ENCODE results near the gene KIAA0825.

Gene KIAA0825

DNA sequence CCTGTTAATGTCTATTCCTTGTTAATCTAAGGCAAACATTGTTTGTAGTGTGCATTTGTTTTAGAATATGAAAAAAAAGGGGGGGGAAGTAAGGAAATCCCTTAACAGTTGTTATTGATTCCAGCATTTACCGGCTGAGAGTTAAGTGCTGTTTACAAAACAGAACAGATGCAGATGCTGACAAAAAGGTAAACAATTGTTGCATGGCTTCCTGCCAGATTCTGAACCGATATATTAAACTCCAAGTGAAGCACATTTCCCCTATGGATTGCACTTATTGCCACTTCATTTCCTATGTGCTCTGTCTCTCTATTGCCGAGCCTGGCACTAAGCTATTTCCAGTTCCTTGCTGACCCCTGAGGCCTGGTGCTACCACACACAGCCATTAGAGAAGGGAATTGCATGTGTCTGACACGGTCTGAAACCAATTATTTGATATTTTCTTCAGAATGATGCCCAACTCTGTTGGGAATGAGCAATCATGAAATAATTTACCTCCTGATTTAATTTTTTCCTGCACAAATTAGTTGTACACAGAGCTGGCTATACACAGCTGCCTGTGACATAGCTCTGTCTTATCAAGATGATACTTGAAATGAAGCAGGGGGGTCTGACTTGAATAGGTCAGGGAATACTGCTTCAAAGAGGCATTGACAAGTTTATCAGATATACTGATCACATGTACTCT lies 109.8 kb downstream of the KIAA0825 start:
- DNase-seq (ENCODE audit: low spot score), result no peak

DNA sequence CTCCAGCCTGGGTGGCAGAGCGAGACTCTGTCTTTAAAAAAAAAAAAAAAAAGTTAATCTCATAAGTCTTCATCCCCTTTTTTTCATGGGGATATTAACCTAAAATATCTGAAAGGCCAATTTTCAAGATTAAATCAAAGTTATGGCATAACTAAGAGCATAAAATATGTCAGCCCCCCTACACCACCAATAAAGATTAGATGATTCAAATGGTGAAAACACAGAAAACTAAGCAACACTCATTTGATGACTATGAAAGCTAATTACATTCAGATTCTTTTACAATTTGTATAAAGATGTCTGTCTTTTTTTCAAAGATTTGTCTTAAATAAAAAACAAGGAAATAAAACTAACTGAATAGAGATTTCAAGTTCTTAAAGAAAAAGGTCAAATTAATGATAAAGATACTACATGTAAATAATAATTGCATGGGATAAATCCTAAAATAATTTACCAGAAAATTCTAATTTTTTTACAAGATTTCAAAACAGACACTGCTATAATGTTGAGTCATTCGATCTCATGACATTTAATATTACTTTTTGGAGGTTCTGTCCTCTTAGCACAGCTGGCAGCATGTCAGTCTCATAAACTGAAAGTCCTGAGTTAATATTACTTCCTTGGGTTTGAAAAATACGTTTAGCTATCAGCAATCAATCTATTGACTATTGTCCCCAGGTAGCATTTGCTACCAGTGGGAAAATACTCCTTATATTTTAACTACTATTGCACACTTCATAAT lies 112.9 kb downstream of the KIAA0825 start:
- no peak for DNase-seq (ENCODE audit: low spot score)

DNA sequence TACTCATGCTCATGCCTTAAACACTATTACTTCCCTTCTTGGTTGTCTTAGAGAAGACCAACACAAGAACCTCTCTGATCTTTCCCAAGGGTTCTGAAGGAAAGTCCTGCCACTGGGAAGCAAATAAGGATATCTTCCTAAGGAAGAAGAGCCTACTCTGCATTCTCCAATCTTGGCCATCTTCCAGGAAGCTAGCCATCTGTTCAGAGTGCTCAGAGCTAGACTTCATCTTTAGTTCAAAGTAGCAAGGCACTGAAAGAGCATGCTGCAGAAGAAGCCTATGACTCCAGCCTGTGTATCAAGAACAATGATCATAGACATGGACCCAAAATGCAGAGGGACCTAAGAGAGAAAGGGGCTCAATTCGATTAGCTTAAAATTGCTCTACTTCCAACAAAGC lies 114.7 kb downstream of the KIAA0825 start:
- DNase-seq (ENCODE audit: low spot score), result no peak

DNA sequence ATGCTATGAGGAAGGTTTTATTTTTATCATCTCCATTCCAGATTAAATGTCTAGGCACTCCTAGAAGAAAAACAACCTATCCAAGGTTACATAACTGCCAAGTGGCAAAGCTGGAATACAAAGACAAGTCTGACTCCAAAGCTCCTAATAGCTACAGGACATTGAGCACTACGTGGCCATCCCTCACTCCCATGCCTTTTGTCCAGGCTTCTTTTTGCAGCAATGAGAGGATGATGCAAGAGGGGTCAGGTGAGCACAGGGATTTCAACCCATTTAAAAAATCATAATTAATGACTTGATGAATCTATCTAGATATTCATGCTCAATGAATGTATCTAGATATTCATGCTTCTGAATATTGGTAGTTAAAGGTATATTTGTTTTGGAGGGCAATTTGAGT lies 117.0 kb downstream of the KIAA0825 start:
- DNase-seq (ENCODE audit: low spot score), result no peak

DNA sequence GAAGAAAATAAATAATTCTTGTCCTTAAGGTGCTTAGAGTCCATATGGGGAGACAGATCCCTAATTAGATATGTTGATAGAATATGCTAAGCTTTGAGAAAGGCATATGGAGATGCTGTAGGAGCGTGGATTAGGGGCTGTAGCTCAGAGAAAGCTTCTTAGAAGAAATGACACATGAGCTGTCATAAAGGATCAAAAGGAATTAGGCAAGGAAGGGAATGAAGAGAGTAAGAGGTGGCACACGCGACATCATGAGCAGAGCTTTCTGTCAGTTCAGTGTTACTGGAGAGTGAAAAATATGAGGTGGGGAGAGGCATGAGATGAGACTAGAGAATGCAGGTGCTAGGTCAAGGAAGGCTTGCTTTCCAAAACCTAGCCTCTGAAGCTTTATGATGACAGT lies 118.6 kb downstream of the KIAA0825 start:
- no peak for DNase-seq (ENCODE audit: low spot score)

DNA sequence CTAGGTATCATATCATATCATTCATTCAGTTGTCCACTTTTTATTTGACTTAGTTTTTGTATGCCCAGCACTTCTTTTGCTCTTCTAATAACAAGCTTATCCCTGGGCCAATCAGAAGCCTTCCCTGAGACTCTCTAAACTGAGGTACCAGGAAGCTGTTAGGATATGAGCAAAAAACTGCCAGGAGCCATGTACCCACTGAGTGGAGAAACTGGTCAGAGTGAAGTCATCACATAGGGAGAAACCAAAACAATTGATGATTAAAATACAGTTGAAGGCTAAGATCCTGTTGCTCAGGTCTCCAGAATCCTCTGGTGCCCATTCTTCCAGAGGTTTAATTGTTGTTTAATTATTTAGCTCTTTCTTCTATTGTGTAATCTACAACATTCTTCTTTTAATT lies 120.2 kb downstream of the KIAA0825 start:
- DNase-seq (ENCODE audit: low spot score), result no peak

DNA sequence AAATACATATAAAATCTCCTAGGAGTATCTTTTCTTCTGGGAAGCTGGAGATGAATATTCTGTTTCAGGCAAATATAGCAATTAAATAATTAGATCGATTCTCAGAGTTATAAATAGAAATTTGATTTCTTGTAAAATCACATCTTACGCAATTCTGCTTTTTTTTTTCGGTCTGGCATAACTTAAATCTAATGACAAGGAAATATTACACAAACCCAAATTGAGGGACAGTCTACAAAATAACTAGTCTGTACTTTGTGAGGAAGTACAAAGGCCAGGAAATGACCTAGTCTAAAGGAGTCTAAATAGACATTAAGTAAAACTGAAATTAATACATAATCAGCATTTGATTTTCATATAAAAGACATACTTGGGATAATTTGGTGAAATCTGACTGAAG lies 133.3 kb downstream of the KIAA0825 start:
- no peak for DNase-seq (ENCODE audit: low spot score)

DNA sequence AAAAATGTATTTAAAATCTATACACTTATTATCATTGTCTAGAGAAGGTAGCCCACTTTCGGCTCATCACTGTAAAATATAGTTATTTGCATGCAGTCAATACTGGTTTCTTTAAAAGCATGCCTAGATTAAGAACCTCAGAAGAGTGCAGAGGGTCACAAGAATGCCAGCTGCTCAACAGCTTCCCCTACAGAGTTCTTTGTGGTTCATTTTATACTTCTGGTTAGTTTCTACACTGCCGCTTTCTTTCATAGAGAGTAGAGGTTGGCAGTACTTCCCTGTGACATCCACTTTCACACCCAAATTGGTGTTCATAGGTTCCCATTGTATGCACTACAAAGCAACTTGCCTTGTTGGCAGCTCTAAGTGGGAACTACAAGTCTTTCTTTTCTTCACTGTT lies 137.3 kb downstream of the KIAA0825 start:
- no peak for DNase-seq (ENCODE audit: low spot score)

DNA sequence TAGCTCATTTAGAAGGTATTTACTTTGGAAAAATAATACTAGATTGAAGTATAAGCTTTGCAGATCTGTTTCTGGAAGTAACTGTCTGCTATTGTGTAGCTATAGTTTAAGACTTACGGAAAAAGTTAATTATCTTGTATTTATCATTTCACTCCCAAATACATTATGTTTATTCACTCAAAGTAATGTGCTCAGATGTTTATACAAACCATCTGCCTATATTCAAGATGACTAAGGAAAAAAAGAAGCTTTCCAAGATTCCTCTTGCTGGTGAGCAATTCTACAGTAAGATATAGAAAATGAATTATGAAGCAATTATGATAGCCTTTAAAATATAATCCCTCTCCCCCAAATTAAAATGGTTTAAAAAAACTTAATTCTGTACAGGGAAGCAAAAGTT lies 137.9 kb downstream of the KIAA0825 start:
- DNase-seq (ENCODE audit: low spot score), result no peak

DNA sequence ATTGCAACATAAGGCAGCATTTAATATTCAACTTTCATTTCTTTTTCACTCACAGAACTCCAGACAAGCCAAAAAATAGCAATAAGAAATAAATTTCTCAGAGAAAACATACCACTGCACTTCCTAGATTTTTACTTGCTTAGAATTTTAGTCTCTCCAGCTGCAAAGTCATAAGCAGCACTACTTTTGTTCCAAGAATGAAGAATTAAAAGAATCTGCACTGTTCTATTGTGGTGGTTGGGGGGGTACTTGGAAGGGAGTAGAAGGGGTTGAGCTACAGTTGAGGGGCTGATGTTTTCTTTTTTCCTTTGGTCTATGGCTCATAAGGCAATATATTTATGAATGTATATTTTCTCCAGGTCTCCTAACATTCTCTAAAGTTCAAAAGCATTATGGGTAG lies 144.5 kb downstream of the KIAA0825 start:
- no peak for DNase-seq (ENCODE audit: low spot score)

DNA sequence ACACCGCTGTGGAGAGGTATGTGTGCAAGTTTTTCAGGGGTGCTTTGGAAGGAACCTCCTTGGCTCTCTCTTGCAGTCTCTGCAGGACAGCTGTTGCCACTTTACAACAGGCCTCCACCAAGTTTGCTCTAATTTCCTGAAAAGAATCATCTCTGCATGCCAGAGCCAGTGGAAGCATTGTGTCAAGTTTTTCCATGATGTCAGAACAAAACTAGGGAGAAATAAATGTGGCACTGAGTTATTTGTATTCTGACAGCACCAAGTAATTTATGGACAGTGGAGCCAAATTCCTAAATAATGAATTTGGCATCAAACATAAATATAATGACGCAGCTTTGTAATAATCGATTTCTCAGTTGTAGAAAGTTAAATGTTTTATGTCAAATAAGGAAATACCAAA lies 146.9 kb downstream of the KIAA0825 start:
- DNase-seq (ENCODE audit: low spot score), result no peak

DNA sequence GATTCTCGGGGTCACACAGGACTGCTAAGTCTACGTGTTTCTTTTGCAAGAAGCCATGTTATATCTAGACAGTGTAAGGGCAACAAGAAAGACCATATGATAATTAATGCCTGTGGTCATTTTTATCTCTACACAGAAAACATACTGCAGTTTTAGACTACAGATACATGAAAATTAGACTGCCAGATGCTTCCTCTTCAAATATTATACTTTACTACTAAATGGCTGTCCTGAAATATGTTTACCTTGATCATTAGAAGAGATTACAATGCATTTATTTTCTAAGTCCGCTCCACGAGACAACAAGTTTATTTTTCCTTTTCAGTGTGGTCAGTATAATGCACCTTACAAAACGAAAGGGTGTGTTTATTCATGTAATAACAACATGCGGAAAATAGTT lies 147.6 kb downstream of the KIAA0825 start:
- no peak for DNase-seq (ENCODE audit: low spot score)

DNA sequence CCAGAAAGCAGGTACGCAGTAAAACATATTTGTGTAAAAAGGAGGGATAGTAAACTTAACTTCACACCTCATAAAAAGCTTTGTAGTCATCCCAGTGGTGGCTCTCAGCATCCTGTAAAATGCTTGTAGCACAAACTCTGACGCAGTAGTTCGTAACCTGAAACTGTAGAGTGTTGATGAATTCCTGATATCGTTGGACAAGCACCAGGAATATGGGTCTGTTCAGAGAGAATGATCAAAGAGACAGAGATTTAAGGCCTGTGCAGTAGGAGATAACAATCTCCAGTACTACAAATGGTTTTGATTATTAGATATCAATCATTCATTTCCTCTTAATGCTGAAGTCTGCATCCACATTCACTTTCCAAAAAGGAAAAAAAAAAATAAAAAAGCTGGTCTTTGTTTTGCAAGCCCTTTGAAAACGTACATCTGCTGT lies 148.5 kb downstream of the KIAA0825 start:
- DNase-seq (ENCODE audit: low spot score), result no peak

DNA sequence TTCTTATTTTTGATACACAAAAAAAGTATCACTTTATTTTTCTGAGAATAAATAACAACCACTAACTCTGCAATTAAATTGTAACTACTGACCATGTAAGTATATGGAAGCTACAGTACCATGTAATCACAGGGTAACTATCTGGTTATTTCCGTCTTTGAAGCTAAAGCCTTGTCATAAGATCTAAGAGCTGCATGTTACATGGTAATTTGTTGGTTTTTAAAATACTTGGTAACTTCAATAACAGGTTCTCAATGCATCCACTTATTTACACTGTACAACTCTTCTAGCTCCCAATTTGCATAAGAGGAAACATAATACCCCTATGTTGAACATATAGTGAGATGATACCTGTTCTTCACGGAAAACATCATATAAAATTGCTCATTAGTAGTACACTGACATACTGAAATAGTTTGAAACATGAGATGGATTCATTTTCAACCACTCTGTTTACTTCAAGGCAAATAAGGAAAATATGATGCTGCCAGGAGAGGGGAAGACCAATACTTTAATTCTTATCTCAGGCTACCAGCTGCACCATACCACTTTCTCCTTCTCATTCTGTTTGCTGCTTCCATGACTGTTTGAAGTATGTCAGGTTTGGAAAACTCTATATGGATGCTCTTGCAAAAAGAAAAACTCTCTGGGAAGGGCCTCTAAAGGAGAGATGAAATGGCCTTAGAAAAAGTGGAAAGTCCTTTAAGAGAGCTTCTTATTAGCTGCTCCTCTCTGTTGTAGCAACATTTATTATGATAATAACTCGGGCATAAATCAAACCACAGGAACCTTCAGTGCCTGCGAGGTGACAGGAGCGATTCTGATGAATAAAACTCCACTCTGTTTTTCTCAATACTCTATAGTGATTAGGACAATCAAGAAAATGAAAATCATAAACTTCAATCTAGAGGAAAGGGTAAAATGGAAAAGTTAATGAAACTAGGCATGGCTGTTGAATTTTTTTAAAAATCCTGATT lies 150.2 kb downstream of the KIAA0825 start:
- no peak for DNase-seq (ENCODE audit: low spot score)

DNA sequence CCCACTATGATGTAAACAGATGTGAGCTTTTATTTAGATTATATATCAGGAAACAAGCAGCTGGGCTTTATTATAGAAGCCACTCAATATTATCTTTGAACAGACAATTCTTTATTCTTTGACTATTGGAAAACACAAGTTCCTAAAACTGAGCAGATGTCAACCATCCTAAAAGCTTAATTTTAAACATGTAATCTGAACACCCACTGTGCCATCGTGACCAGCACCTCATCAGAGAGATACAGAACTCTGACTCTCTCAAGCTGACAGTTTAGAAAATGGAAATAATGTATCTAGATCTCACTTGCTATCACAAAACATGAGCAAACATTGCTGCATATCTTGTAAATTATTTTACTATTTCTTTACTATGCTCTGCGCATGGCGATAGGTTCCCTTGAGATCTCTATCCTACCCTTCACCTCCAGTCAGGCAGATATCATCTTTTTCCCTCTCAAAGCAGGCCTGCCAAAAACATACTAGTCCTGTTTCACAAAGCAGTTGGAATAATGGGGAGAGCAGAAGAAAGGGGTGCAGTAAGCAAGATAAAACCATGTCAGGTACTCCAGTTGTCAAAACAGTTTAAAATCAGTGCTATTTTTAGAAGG lies 151.0 kb downstream of the KIAA0825 start:
- DNase-seq (ENCODE audit: low spot score), result no peak

DNA sequence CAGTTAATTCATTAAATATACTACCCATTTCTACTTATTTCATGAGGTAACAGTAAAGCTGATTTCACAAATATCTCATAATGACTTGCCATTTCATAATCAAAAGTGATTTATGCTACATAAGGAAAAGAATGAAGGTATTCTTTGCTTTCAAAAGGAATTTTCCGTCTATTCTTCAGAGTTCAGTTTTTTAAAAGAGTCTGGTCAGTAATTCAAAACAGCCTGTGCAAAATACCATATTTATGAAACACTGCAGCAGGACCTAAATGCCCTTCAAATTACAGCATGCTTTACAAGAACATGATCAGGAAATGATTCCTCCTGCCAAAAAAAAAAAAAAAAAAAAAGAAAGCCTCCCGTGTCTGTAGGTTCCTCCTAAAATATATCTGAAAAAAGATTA lies 154.7 kb downstream of the KIAA0825 start:
- DNase-seq (ENCODE audit: low spot score), result no peak

DNA sequence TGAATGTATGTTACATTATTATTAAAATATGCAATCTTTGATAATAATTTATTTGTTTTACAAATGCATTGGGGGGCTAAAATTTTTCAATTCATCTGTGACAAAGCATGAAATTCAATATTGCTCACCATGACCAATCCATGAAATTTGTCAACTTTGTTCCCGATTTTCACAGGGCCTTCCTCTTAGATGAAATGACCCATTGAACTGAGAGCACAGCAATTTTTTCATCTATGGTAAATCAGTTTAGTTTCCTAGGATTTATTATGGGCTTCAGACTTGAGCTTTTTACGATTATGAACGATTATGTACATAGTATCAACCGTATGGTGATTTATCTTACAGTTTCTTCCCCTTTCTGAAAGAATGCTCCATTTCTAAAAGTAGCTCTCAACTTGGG lies 157.3 kb downstream of the KIAA0825 start:
- DNase-seq (ENCODE audit: low spot score), result no peak

DNA sequence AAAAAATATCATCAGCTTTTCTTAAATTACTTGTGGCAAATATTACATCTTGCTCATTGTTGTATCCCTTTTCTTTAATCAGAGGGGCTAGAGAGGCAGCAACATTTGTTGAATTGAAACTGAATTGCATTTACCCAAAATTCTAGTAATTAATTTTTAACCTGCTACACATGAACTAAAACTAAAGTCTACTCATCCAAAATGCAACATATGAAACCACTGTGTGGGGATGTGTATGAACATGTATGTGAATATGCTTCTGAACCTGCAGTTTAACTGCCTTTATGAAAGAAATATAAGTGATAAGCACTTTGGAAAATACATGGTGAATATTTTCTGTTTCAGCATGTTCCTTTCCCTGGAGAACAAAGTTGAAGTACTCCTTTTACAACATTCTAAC lies 158.5 kb downstream of the KIAA0825 start:
- no peak for DNase-seq (ENCODE audit: low spot score)

DNA sequence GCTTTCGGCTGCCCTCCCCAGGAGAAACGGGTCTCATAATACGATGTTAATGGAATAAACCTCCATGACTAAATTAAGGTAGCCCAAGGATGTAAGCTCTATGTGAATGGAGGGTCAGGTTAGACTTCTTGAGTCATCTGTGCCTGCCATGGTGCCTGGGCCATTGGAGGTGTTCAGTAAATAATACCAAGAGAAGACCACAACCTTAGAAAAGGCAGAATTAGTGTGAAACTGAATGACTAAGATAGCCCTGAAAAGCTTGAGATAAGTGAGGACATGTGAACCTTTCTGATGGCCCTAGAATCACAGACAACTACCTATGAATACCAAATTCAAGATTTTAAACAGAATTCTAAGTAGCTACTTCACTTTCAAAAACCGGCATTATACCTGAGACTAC lies 160.6 kb downstream of the KIAA0825 start:
- DNase-seq (ENCODE audit: low spot score), result no peak

DNA sequence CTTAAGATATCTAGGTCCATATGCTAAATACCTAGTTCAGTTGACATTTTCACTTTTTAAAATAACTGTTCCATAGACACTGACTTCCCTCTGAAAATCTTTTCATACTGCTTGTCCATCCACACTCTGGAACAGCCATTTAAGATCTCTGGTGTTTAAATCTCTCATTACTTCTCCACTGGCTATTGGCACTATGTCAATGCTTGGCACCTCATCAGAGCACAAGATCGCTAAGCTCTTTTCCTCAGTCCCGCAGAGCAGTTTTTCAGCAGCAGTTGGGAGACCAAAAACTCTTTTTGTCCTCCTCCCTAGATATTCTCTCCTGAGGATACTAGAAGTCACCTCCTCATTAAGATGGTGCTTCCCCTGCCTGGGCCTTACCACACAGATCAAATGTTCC lies 172.7 kb downstream of the KIAA0825 start:
- DNase-seq (ENCODE audit: low spot score), result no peak

DNA sequence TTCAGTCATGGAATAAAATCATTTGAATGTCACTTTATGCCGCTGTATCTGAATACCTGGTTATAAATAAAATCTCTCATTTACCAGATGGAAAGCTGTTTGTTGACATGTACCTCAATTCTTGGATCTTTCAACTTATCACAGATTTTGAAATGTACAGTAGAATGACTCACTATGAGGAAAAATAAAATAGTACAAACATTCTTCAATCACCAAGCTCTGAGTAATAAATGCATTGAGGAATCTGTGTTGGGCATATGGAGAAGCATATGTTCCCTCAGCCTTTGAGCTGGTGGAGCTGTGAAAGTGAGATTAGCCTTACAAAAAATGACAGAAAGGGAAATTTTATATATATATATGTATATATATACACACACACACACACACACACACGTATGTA lies 175.4 kb downstream of the KIAA0825 start:
- no peak for DNase-seq (ENCODE audit: low spot score)

DNA sequence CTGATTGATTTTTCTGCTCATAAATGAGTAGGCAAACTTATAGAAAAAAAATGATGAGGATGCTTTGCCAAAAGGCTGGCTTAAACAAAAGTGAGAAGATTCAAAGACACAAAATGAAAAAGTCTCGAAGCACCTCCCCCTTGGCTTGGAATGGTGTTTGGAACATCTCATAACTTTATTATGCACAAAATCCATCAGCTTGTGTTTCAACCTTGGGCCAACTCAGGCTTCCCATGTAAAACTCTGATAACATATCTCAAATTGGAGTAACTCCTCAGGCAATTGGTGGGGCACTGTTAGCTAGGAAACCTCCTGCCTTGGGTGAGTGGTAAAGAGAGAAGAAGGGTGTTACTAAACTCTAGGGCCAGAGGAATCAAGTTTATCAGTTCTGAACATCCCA lies 176.3 kb downstream of the KIAA0825 start:
- no peak for DNase-seq (ENCODE audit: low spot score)
